Measurements from ENCODE around the gene LYSMD2. TPM values are rescaled to one million over a fixed set of nuclear protein-coding genes. Genes with fewer than 3 reads are reported as not detected.

The LYSMD2 gene
- total RNA-seq, 2 experiments from 2014 or later = 19.1 to 20.1 TPM

DNA sequence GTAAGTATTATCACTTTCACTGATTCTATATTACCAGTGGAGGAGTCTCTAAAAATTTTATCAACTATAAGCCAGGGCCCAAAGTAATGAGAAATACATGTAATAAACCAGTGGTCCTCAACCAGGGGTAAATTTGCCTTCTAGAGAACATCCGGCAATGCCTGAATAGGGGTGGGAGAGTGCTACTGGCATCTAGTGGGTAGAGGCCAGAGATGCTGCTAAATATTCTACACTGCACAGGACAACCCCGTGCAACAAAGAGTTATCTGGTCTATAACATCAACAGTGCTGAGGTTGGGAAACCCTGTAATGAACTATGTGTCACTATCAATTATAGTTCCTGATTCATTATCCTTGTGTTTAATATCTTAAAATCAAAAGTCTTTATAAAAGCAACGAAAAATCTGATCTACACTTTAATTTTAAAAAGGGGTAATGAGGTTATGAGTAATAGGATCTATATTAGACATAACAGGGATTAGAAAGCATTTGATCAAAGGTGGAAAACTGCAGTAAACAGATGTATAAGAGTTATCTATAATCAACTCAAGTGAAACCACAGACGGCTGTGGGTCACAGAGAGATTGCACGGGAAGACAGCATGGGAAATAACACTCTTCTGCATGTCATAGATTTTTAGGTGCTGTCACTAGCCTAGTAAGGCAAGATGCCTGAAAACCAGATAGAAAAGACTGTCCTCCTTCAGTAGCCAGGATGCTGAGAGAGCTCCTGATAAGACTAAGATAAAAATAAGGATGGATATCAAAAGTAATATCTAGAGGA lies 2.0 kb downstream of the LYSMD2 start:
- POLR2A ChIA-PET = interaction anchor here (0.5 to 1.4 kb wide), 4 partner anchors 8 to 54 kb away, joined by 3 to 5 read pairs (median 4); partner anchors contain the start of gene SCG3

DNA sequence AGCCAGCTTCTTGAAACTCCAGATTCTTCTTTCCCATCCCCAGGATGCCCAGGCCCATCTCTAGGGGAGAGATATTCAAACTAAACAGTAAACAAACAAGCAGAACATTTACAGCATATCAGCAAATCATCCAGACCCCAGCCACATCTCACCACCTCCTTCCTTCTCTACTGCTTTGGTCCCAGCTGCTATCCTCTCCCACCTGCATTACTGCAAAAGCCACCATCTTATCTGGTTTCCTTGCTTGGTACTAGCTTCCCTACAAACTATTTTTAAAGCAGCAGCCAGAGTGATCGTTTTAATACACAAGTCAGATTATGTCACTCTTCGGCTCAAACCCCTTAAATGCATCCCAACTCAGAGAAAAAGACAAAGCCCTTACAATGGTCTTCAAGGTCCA lies 4.8 kb downstream of the LYSMD2 start:
- no peaks in the 10 kb centered on the region for H3K27me3 Mint-ChIP-seq
- peaks cover 71% of the 10 kb centered on the region for H3K4me1 Mint-ChIP-seq
- H3K36me3 Mint-ChIP-seq (ENCODE audit: low read depth) = peaks cover 12% of the 10 kb centered on the region
- ATAC-seq (no peak), DNase-seq (no peak)
- CTCF ChIA-PET = interaction anchor here (0.8 to 2.1 kb wide), 6 partner anchors 16 to 83 kb away, joined by 4 to 7 read pairs (median 5); no protein-coding TSS in a partner anchor
- H3K4me3 Mint-ChIP-seq = no peak overlapping the region
- peak overlapping the region; percentile 70 for H3K27ac Mint-ChIP-seq
- intact Hi-C loops (cut with DNase I, micrococcal nuclease) = loop anchor here in 1 of 2 experiments (10.0 kb wide), 3 partner anchors 822 to 1378 kb away; partner anchors contain the start of genes AP4E1 and GABPB1
- no peaks in the 10 kb centered on the region for H3K9me3 Mint-ChIP-seq (ENCODE audit: low read depth)
- POLR2A ChIA-PET = interaction anchor here (0.6 kb wide), 1 partner anchor 240 kb away, joined by 3 read pairs; no protein-coding TSS in a partner anchor

More for the DNA sequence above, 2.0 kb downstream of the LYSMD2 start:
- no peaks in the 10 kb centered on the region for H3K9me3 Mint-ChIP-seq (ENCODE audit: low read depth)
- intact Hi-C loops (cut with DNase I, micrococcal nuclease) = loop anchor here (1.0 to 10.0 kb wide), 16 partner anchors 15 to 1381 kb away; partner anchors contain the start of genes TMOD2 (in 2 of the 2), AP4E1 (in 1 of the 2), DMXL2 (in 1 of the 2) and GABPB1 (in 1 of the 2)
- H3K4me3 Mint-ChIP-seq = peak overlapping the region; percentile 77
- peaks cover 75% of the 10 kb centered on the region for H3K4me1 Mint-ChIP-seq
- DNase-seq (peak; percentile 46), ATAC-seq (peak; percentile 16)
- peak overlapping the region; percentile 88 for H3K27ac Mint-ChIP-seq
- no peaks in the 10 kb centered on the region for H3K27me3 Mint-ChIP-seq
- CTCF ChIA-PET = interaction anchor here (1.1 to 5.1 kb wide), 3 partner anchors 34 to 86 kb away, joined by 4 to 33 read pairs (median 13); no protein-coding TSS in a partner anchor
- H3K36me3 Mint-ChIP-seq (ENCODE audit: low read depth) = peaks cover 12% of the 10 kb centered on the region

DNA sequence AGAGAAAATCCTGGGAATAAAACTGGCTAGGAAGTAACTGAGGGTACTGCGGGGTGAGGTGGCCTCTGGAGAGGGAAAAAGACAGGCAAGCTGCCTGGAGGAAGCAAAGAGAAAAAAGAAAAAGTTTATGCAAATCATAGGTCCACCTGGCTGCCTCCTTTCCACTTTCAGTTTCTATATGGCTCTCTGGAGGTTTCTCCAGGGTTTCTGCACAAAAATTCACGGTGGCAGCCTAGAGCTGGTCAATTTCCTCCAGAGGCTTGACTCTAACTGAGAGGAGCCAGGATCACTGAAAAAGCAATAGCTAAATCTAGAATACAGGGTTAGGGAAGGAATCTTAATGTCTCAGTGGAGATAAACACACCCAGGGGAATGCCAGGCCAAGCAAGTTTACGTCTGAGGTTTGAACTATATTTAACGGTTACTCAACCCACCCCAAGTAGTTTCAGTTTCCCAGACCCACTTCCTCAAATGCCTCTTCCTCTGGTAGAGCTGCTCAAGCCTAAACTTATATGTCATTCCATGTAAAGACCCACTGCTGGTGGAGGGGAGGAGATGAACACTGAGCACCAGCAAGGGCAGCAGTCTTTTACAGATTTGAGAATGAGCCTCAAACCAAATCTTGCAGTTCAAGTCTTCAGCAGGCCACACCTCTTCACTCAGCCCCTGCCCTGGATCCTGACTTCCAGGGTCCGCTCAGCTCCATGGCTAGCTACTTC lies 5.7 kb downstream of the LYSMD2 start:
- no peaks in the 10 kb centered on the region for H3K27me3 Mint-ChIP-seq
- intact Hi-C loops (cut with DNase I, micrococcal nuclease) = loop anchor here in 1 of 2 experiments (10.0 kb wide), 3 partner anchors 823 to 1377 kb away; partner anchors contain the start of genes AP4E1 and GABPB1
- peak; percentile 43 for DNase-seq
- CTCF ChIA-PET = interaction anchor here (0.6 to 1.9 kb wide), 10 partner anchors 10 to 1380 kb away, joined by 3 to 7 read pairs (median 4); no protein-coding TSS in a partner anchor
- peak overlapping the region; percentile 84 for H3K27ac Mint-ChIP-seq
- H3K9me3 Mint-ChIP-seq (ENCODE audit: low read depth) = no peaks in the 10 kb centered on the region
- POLR2A ChIA-PET = no interaction called here
- peaks cover 80% of the 10 kb centered on the region for H3K4me1 Mint-ChIP-seq
- peaks cover 12% of the 10 kb centered on the region for H3K36me3 Mint-ChIP-seq (ENCODE audit: low read depth)
- peak; percentile 37 for ATAC-seq
- peak overlapping the region; percentile 65 for H3K4me3 Mint-ChIP-seq

DNA sequence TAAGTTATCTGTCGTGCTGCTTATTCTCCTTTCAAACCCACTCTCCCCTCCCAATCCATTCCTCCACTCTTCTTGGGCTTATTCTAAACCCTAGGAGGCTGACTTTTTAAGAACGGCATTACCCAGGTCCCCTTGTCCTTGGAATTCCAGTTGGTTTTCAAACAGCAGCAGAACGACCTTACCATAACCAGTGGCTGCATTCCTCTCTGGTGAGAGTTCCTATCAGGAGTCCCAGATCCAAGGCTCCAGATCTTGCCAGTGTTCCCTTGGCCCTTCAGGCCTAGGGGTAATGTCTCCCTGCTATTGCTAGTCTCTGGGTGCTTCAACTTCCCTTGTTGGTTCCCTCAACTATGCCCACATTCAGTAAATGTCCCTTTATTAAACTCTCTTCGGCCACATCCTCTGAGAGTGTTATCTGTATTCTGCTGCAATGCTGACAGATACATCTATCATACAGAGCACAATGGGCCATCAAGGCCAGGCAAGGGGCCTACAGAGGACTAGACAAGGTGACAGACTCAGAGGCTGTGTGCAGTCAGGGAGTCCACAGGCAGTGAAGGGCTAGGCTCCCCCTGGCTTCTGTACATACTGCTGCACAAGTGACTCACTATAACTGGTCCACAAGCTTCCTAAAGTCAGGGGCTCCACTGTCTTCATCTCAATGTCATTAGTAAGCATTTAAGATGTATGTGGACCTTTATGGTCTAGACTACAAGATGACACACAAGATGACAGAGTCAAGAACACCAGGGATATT lies 10.1 kb downstream of the LYSMD2 start:
- ATAC-seq = peak; percentile 63
- Mint-ChIP-seq H3K27ac (no peak overlapping the region), H3K4me3 (no peak overlapping the region), H3K4me1 (peaks cover 64% of the 10 kb centered on the region), H3K9me3 (ENCODE audit: low read depth) (no peaks in the 10 kb centered on the region), H3K36me3 (ENCODE audit: low read depth) (peaks cover 7% of the 10 kb centered on the region), H3K27me3 (no peaks in the 10 kb centered on the region)
- intact Hi-C loops (cut with DNase I, micrococcal nuclease) = no loop called here
- POLR2A ChIA-PET = interaction anchor here (1.9 kb wide), 1 partner anchor 9 kb away, joined by 4 read pairs; no protein-coding TSS in a partner anchor
- DNase-seq = peak; percentile 50
- CTCF ChIA-PET = interaction anchor here (1.9 kb wide), 1 partner anchor 40 kb away, joined by 5 read pairs; no protein-coding TSS in a partner anchor

DNA sequence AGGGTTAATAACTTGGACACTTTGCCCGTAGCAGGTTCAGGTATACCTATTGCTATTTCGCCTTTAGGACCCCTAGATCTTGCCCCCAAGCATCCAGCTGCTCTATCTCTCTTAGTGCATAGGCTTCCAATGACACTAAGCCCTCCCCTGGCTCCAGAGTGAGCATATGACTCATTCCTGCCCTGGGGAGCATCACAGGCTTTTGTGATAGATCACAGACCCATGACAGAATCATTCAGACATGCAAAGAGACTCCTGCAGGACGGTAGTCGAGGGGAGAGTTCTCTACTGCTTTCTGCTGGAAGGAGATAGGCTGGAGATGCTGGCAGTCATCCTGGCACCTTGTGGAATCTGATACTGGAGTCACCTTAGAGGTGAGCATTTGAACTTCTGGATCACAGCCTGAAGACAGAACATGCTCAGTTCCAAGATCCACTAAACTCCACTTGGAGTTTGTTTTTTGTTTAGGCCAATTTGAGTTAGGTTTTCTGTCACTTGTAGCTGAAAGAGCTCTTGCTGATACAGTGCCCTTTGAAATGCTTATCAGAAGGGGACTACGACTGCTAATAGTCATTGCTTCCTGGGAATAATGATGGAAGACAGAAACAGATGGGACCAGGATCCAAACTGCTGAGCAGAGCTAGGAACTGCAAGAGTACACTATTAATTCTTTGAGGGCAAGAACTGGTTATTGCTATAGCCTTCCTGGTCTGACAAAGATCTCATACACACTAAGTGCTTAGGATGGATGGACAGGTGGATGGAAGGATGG lies 11.0 kb downstream of the LYSMD2 start:
- H3K4me1 Mint-ChIP-seq = peaks cover 58% of the 10 kb centered on the region
- POLR2A ChIA-PET = interaction anchor here (1.9 kb wide), 1 partner anchor 10 kb away, joined by 4 read pairs; no protein-coding TSS in a partner anchor
- CTCF ChIA-PET = interaction anchor here (0.5 to 3.1 kb wide), 4 partner anchors 39 to 563 kb away, joined by 3 to 12 read pairs (median 6); no protein-coding TSS in a partner anchor
- peaks cover 12% of the 10 kb centered on the region for H3K36me3 Mint-ChIP-seq (ENCODE audit: low read depth)
- H3K27me3 Mint-ChIP-seq = no peaks in the 10 kb centered on the region
- DNase-seq (peak; percentile 70), ATAC-seq (peak; percentile 97)
- H3K4me3 Mint-ChIP-seq = no peak overlapping the region
- peak overlapping the region; percentile 64 for H3K27ac Mint-ChIP-seq
- H3K9me3 Mint-ChIP-seq (ENCODE audit: low read depth) = no peaks in the 10 kb centered on the region
- intact Hi-C loops (cut with DNase I, micrococcal nuclease) = no loop called here

DNA sequence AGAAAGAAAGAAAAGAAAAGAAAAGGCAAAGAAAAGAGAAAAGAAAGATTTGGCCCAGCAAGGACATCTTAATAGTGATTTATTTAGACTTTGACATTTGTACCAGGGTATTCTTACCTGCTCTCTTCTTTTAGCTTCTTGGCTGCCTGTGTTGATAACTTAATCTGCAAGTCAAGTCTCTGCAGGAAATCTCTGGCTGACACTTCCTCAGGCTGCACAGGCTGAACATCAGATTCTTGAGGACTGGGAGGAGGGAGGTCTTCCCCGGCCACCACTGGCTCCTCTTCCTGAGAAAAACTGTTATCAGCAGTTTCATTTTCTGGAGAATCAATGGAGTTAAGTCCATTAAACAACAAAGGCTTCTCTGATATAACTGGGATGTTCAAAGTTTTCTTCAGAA lies 12.8 kb downstream of the LYSMD2 start:
- ChIA-PET POLR2A (no interaction called here), CTCF (interaction anchor here (0.6 to 3.1 kb wide), 3 partner anchors 52 to 74 kb away, joined by 3 to 12 read pairs (median 7); no protein-coding TSS in a partner anchor)
- Mint-ChIP-seq H3K9me3 (ENCODE audit: low read depth) (no peaks in the 10 kb centered on the region), H3K4me1 (peaks cover 50% of the 10 kb centered on the region), H3K4me3 (no peak overlapping the region), H3K27ac (no peak overlapping the region), H3K27me3 (no peaks in the 10 kb centered on the region), H3K36me3 (ENCODE audit: low read depth) (peaks cover 18% of the 10 kb centered on the region)
- intact Hi-C loops (cut with DNase I, micrococcal nuclease) = no loop called here
- ATAC-seq (no peak), DNase-seq (no peak)

DNA sequence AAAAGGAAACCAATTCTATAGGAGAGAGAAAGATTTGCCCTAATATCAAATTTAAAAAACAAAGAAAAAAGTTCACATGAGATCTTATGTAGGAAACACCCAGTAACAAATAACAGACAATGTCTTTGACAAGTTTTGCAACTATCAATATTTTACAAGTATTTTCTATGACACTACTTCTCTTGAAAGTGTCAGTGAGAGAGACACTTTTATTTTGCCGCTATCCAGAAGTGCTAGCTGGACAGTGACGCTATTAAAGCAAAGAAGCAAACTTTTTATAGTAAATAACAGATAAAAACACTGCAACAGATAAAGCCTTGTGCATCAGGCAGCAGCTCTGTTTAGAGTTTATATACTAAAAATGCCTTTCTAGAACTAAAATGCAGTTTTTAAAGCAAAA lies 13.3 kb downstream of the LYSMD2 start:
- no peak overlapping the region for H3K4me3 Mint-ChIP-seq
- ChIA-PET CTCF (interaction anchor here (0.6 to 3.1 kb wide), 3 partner anchors 52 to 74 kb away, joined by 3 to 12 read pairs (median 7); no protein-coding TSS in a partner anchor), POLR2A (no interaction called here)
- ATAC-seq (no peak), DNase-seq (no peak)
- H3K4me1 Mint-ChIP-seq = peaks cover 48% of the 10 kb centered on the region
- intact Hi-C loops (cut with DNase I, micrococcal nuclease) = no loop called here
- H3K36me3 Mint-ChIP-seq (ENCODE audit: low read depth) = peaks cover 18% of the 10 kb centered on the region
- H3K27ac Mint-ChIP-seq = no peak overlapping the region
- H3K9me3 Mint-ChIP-seq (ENCODE audit: low read depth) = no peaks in the 10 kb centered on the region
- no peaks in the 10 kb centered on the region for H3K27me3 Mint-ChIP-seq

DNA sequence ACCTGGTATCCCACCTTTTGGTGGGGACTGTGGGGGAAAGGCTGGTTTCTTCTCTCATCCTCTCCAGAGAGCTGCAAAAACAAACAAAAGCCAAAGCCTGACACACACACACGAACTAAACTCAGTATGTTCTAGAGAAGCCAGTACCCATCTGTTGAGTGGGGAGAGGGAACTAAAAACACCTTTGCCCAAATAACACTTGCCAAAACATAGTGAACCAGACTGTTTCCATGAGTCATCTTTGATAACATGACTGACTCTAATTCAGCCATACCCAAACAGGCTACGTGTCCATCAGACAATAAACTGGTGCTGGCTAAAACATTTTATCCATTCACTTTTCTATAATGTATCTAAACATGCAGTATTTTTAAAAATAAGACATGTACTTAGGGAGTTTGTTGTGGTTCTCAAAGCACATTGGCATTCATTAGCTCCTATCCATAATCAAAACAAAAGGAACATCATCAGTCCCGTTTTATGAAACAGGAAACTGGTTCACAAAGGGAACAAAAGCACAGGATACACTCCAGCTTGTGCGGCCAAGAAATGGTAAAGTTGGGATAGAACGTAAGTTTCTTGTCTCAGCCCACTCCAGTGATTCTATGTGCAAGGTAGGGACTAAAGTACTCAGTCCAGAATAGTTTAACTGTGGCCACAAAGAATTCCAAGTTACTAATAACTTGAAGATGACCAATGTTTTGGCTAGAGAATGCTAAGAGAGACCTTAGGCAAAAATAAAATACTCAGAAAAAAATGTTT lies 16.1 kb downstream of the LYSMD2 start:
- Mint-ChIP-seq H3K9me3 (ENCODE audit: low read depth) (no peaks in the 10 kb centered on the region), H3K27me3 (no peaks in the 10 kb centered on the region), H3K4me1 (peaks cover 26% of the 10 kb centered on the region), H3K27ac (no peak overlapping the region), H3K4me3 (no peak overlapping the region), H3K36me3 (ENCODE audit: low read depth) (peaks cover 18% of the 10 kb centered on the region)
- intact Hi-C loops (cut with DNase I, micrococcal nuclease) = no loop called here
- POLR2A ChIA-PET = no interaction called here
- DNase-seq (no peak), ATAC-seq (no peak)
- CTCF ChIA-PET = interaction anchor here (0.9 to 1.0 kb wide), 3 partner anchors 10 to 71 kb away, joined by 3 to 6 read pairs (median 4); no protein-coding TSS in a partner anchor

DNA sequence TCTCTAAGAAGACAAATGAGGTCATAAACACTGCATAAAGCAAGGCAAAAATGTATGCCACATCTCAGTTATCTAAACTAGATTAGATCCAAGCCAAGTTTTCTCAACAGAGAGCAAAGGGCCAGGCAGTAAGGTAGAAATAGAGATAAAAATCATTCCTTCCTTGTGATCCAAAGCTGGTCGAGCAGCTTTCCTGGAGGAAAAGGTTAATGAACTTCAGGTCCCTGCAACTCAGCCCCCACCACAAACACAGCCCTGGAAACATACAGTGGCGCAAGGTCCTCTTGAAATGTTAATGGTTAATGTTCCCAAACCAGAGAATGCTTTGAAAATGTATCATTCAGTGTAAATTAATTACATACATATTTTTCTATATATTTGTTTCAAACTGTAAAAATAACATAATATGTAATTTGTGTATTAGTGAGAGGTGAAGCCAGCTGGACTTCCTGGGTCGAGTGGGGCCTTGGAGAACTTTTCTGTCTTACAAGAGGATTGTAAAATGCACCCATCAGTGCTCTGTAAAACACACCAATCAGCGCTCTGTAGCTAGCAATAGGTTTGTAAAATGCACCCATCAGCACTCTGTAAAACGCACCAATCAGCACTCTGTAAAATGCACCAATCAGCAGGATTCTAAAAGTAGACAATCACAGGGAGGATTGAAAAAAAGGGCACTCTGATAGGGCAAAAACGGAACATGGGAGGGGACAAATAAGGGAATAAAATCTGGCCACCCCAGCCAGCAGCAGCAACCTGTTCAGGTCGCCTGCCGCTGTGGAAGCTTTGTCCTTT lies 17.1 kb downstream of the LYSMD2 start:
- no peak overlapping the region for H3K4me3 Mint-ChIP-seq
- H3K36me3 Mint-ChIP-seq (ENCODE audit: low read depth) = peaks cover 18% of the 10 kb centered on the region
- intact Hi-C loops (cut with DNase I, micrococcal nuclease) = no loop called here
- ChIA-PET CTCF (interaction anchor here (0.6 to 1.7 kb wide), 3 partner anchors 11 to 56 kb away, joined by 3 to 4 read pairs (median 3); no protein-coding TSS in a partner anchor), POLR2A (no interaction called here)
- no peak for ATAC-seq
- no peak for DNase-seq
- no peaks in the 10 kb centered on the region for H3K27me3 Mint-ChIP-seq
- no peaks in the 10 kb centered on the region for H3K9me3 Mint-ChIP-seq (ENCODE audit: low read depth)
- no peak overlapping the region for H3K27ac Mint-ChIP-seq
- H3K4me1 Mint-ChIP-seq = peaks cover 19% of the 10 kb centered on the region
